ENCODE measurements around the gene PRR5L. TPM values are rescaled to one million over a fixed set of nuclear protein-coding genes. Genes with fewer than 3 reads are reported as not detected.

Gene PRR5L
- total RNA-seq, 1 experiment from 2014 or later: 1.2 TPM

- Mint-ChIP-seq H3K36me3 (ENCODE audit: insufficient read depth, unreplicated experiment) (no peaks in the 10 kb centered on the region), H3K4me1 (ENCODE audit: low read depth, unreplicated experiment) (no peaks in the 10 kb centered on the region), H3K4me3 (ENCODE audit: low read depth, unreplicated experiment) (no peak overlapping the region), H3K9me3 (ENCODE audit: low read depth, unreplicated experiment) (no peaks in the 10 kb centered on the region), H3K27me3 (ENCODE audit: unreplicated experiment) (peaks cover 69% of the 10 kb centered on the region), H3K27ac (ENCODE audit: unreplicated experiment) (no peak overlapping the region)
- no TSS peak for BruUV-seq (replicated peaks)
- DNase-seq: no peak
- CTCF ChIA-PET: interaction anchor here (0.8 kb wide), 1 partner anchor 32 kb away, joined by 5 read pairs; no protein-coding TSS in a partner anchor
- intact Hi-C loops (cut with micrococcal nuclease; ENCODE audit: unreplicated experiment): no loop called here
- TF ChIP-seq CTCF (IDR thresholded peaks at IDR 0.05; ENCODE audit: unreplicated experiment): no peak
Measured at GRCh38 chr11:36395978-36396736, 100.1 kb downstream of the PRR5L start.

DNA sequence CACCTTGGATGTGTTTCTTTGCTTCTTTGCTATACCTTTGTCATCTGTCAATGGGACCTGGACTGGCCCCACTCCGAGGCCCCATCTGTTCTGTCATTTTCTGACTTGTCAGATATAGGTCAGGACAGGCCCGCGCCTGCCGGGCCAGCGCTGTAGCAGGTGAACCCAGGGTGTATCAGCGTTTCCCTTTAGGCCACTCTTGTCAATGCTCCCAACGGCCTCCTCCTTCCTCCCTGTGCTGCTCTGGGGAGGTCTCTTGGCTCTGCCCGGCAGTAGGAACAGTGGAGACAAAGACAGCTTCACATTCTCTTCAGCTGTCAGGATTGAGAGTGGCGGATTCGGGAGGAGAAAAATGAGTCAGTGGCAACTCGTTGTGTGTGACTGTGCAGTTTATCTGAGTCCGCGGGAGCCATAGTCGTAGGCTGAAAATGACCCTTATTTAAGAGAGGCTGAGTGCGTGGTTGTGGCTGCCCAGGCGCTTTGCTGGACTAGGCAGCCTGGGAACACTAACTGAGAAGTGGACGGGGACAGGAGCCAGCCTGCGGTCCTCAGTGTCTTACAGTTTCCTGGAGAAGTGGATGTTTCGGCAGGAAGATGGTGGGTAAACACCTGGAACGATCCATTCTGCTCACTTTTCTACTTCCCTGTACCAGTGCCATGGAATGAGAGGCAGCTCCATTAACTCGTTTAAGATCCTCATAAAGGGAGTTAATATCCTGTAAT lies 102.3 kb downstream of the PRR5L start:
- CTCF ChIA-PET: interaction anchor here (0.6 kb wide), 1 partner anchor 123 kb away, joined by 4 read pairs; no protein-coding TSS in a partner anchor
- no peak for DNase-seq
- no TSS peak for BruUV-seq (replicated peaks)
- H3K9me3 Mint-ChIP-seq (ENCODE audit: low read depth, unreplicated experiment): no peaks in the 10 kb centered on the region
- H3K27me3 Mint-ChIP-seq (ENCODE audit: unreplicated experiment): peaks cover 50% of the 10 kb centered on the region
- H3K36me3 Mint-ChIP-seq (ENCODE audit: insufficient read depth, unreplicated experiment): no peaks in the 10 kb centered on the region
- H3K4me3 Mint-ChIP-seq (ENCODE audit: low read depth, unreplicated experiment): no peak overlapping the region
- intact Hi-C loops (cut with micrococcal nuclease; ENCODE audit: unreplicated experiment): no loop called here
- no peak for TF ChIP-seq CTCF (IDR thresholded peaks at IDR 0.05; ENCODE audit: unreplicated experiment)
- no peaks in the 10 kb centered on the region for H3K4me1 Mint-ChIP-seq (ENCODE audit: low read depth, unreplicated experiment)
- H3K27ac Mint-ChIP-seq (ENCODE audit: unreplicated experiment): no peak overlapping the region

- intact Hi-C loops (cut with micrococcal nuclease; ENCODE audit: unreplicated experiment): no loop called here
- Mint-ChIP-seq H3K4me1 (ENCODE audit: low read depth, unreplicated experiment) (no peaks in the 10 kb centered on the region), H3K27ac (ENCODE audit: unreplicated experiment) (no peak overlapping the region), H3K27me3 (ENCODE audit: unreplicated experiment) (peaks cover 42% of the 10 kb centered on the region), H3K4me3 (ENCODE audit: low read depth, unreplicated experiment) (no peak overlapping the region), H3K9me3 (ENCODE audit: low read depth, unreplicated experiment) (no peaks in the 10 kb centered on the region), H3K36me3 (ENCODE audit: insufficient read depth, unreplicated experiment) (no peaks in the 10 kb centered on the region)
- TF ChIP-seq CTCF (IDR thresholded peaks at IDR 0.05; ENCODE audit: unreplicated experiment): no peak
- BruUV-seq (replicated peaks): no TSS peak
- DNase-seq: no peak
- CTCF ChIA-PET: no interaction called here
Measured at GRCh38 chr11:36399236-36399635, 103.1 kb downstream of the PRR5L start.

DNA sequence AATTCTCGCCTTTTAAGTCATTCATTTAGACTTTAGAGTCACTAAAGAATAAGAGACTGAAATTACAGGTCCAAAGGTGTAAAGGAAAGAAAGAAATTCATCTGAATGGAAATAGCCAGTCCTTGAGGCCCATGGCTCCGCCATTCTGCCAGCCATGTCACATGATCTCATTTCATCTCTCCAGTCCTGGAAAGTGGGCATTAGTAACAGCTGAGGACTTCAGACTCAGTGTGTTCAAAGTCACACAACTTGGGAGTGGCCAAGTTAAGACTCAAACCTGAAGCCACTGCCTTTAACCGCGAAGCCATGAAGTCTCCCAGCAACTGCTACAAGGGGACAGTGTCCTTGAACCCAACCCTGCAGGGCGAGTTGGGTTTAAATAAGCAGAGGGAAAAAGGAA lies 103.7 kb downstream of the PRR5L start:
- H3K36me3 Mint-ChIP-seq (ENCODE audit: insufficient read depth, unreplicated experiment): no peaks in the 10 kb centered on the region
- H3K9me3 Mint-ChIP-seq (ENCODE audit: low read depth, unreplicated experiment): no peaks in the 10 kb centered on the region

More for the DNA sequence above, 103.7 kb downstream of the PRR5L start:
- no peak for DNase-seq
- no TSS peak for BruUV-seq (replicated peaks)
- Mint-ChIP-seq H3K4me1 (ENCODE audit: low read depth, unreplicated experiment) (no peaks in the 10 kb centered on the region), H3K27me3 (ENCODE audit: unreplicated experiment) (peaks cover 37% of the 10 kb centered on the region), H3K27ac (ENCODE audit: unreplicated experiment) (no peak overlapping the region), H3K4me3 (ENCODE audit: low read depth, unreplicated experiment) (no peak overlapping the region)
- CTCF ChIA-PET: no interaction called here
- TF ChIP-seq CTCF (IDR thresholded peaks at IDR 0.05; ENCODE audit: unreplicated experiment): no peak
- intact Hi-C loops (cut with micrococcal nuclease; ENCODE audit: unreplicated experiment): no loop called here
